GM21390 (cell line): ENCODE measurements around the gene SRGAP1.

Experiments
- ATAC-seq: cut with Tn5 transposase; IDR thresholded peaks from one replicate; pipeline ENCODE4 v1.9.1; 2021; ENCODE audit not compliant: unreplicated experiment

SRGAP1 gene

GRCh38 chr12:63964301-63964700, 119.8 kb downstream of the SRGAP1 start:
- no peak for ATAC-seq

GRCh38 chr12:63965936-63966605, 121.6 kb downstream of the SRGAP1 start:
- ATAC-seq = no peak

- ATAC-seq = no peak
These were observed 122.1 kb downstream of the SRGAP1 start for GRCh38 chr12:63966606-63966975.

GRCh38 chr12:63967358-63968145, 123.1 kb downstream of the SRGAP1 start:
- no peak for ATAC-seq

GRCh38 chr12:63968673-63969072, 124.2 kb downstream of the SRGAP1 start:
- no peak for ATAC-seq

- no peak for ATAC-seq
These were observed 132.4 kb downstream of the SRGAP1 start for GRCh38 chr12:63976902-63977395.

- no peak for ATAC-seq
These were observed 132.9 kb downstream of the SRGAP1 start for GRCh38 chr12:63977441-63977840.

GRCh38 chr12:63978519-63978918, 134.0 kb downstream of the SRGAP1 start:
- no peak for ATAC-seq

GRCh38 chr12:63980211-63980610, 135.7 kb downstream of the SRGAP1 start:
- ATAC-seq = no peak

GRCh38 chr12:63981343-63981742, 136.8 kb downstream of the SRGAP1 start:
- no peak for ATAC-seq

GRCh38 chr12:63982604-63983295, 138.2 kb downstream of the SRGAP1 start:
- no peak for ATAC-seq

- no peak for ATAC-seq
These were observed 141.0 kb downstream of the SRGAP1 start for GRCh38 chr12:63985456-63985855.

GRCh38 chr12:63985945-63986344, 141.4 kb downstream of the SRGAP1 start:
- no peak for ATAC-seq

GRCh38 chr12:63989301-63989845, 144.9 kb downstream of the SRGAP1 start:
- no peak for ATAC-seq

GRCh38 chr12:63990828-63991547, 146.5 kb downstream of the SRGAP1 start:
- ATAC-seq = no peak

- ATAC-seq = no peak
These were observed 150.2 kb downstream of the SRGAP1 start for GRCh38 chr12:63994704-63995103.

GRCh38 chr12:63995512-63995911, 151.0 kb downstream of the SRGAP1 start:
- no peak for ATAC-seq

- ATAC-seq = no peak
These were observed 152.1 kb downstream of the SRGAP1 start for GRCh38 chr12:63996556-63996955.

GRCh38 chr12:63997198-63997597, 152.7 kb downstream of the SRGAP1 start:
- ATAC-seq = no peak

GRCh38 chr12:63998584-63998983, 154.1 kb downstream of the SRGAP1 start:
- ATAC-seq = no peak

GRCh38 chr12:63999853-64000252, 155.4 kb downstream of the SRGAP1 start:
- no peak for ATAC-seq
